ENCODE measurements around the gene STX2. TPM values are rescaled to one million over a fixed set of nuclear protein-coding genes. Genes with fewer than 3 reads are reported as not detected.

The STX2 gene
- total RNA-seq, 1 experiment from 2014 or later = 19.3 TPM

DNA sequence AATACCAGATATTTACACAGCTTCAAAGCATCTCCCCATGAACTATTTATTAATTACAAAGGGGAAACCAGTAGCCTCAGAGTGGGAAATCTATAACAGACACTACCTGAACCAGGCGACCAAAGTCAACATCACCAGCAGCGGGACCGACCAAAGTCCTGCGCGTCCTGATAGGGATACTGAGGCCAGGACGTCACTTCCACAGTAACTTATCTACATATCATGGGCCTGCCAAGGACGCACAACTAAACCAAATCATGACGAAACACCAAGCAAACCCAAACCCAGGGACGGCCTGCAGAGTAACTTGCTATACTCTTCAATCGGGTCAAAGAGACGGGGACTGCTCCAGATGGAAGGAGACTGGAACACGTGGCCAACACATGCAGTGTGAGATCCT is 96.9 kb downstream of the STX2 start:
- Histone ChIP-seq H3K36me3 (replicated peaks; ENCODE audit: control insufficient read depth, insufficient read depth, low read length) (no peaks in the 10 kb centered on the region), H3K4me3 (ENCODE audit: insufficient read depth, low read depth, low read length) (no peak overlapping the region), H3K27me3 (ENCODE audit: control insufficient read depth, insufficient read depth, low read length) (no peaks in the 10 kb centered on the region)
- no peak for DNase-seq

Other genes starting within 250 kb of the STX2 start
- 1.2 and 2.1 TPM in 2 replicates for gene RIMBP2, start 123.0 kb downstream of the STX2 start, total RNA-seq (2014; rRNA removed; shearing (Covaris generic))
- gene RAN, start 32.8 kb upstream of the STX2 start, total RNA-seq (2014; rRNA removed; shearing (Covaris generic)) = 1,191 and 1,396 TPM in 2 replicates
- 0.89 and 0.97 TPM in 2 replicates for gene ADGRD1, start 114.7 kb upstream of the STX2 start, total RNA-seq (2014; rRNA removed; shearing (Covaris generic))

All from H7 (cell line).